ENCODE measurements around the gene FOSL1.

Gene FOSL1

GRCh38 chr11:65900125-65900898 lies at the start of gene FOSL1:
Gene FOSL1, minus strand, starts transcription at chr11:65900388. Its CDS starts 49 bp downstream, at chr11:65900339.
- peak; percentile 83 to 94 (median 88) for DNase-seq

GRCh38 chr11:65947603-65948125 lies 47.5 kb upstream of the FOSL1 start:
- no peak for DNase-seq

- DNase-seq = no peak
These were observed 46.9 kb upstream of the FOSL1 start for GRCh38 chr11:65947133-65947532.

GRCh38 chr11:65946655-65947054 lies 46.5 kb upstream of the FOSL1 start:
- DNase-seq = no peak

- DNase-seq = no peak
These were observed 45.9 kb upstream of the FOSL1 start for GRCh38 chr11:65945941-65946558.

- DNase-seq = no peak
These were observed 45.3 kb upstream of the FOSL1 start, which contains the start of gene TSGA10IP for GRCh38 chr11:65945430-65945911. Gene TSGA10IP, plus strand, starts transcription at chr11:65945480. Its CDS starts 196 bp downstream, at chr11:65945676.

GRCh38 chr11:65944767-65945166 lies 44.6 kb upstream of the FOSL1 start:
- no peak for DNase-seq

- DNase-seq = no peak
These were observed 44.0 kb upstream of the FOSL1 start for GRCh38 chr11:65944191-65944590.

- no peak for DNase-seq
These were observed 42.3 kb upstream of the FOSL1 start for GRCh38 chr11:65942531-65942930.

- DNase-seq = no peak
These were observed 41.6 kb upstream of the FOSL1 start for GRCh38 chr11:65941720-65942310.

- no peak for DNase-seq
These were observed 37.6 kb upstream of the FOSL1 start for GRCh38 chr11:65937766-65938165.

GRCh38 chr11:65934014-65934413 lies 33.8 kb upstream of the FOSL1 start:
- no peak for DNase-seq

GRCh38 chr11:65932558-65932919 lies 32.4 kb upstream of the FOSL1 start:
- DNase-seq = peak in 1 of 6 experiments; percentile 5

GRCh38 chr11:65931773-65932557 lies 31.8 kb upstream of the FOSL1 start:
- DNase-seq = no peak

GRCh38 chr11:65928667-65929066 lies 28.5 kb upstream of the FOSL1 start:
- no peak for DNase-seq

GRCh38 chr11:65927904-65928397 lies 27.8 kb upstream of the FOSL1 start:
- peak; percentile 52 to 81 (median 76) for DNase-seq

GRCh38 chr11:65925397-65925796 lies 25.2 kb upstream of the FOSL1 start:
- DNase-seq = no peak

- DNase-seq = no peak
These were observed 22.4 kb upstream of the FOSL1 start for GRCh38 chr11:65922565-65922964.

GRCh38 chr11:65921876-65922275 lies 21.7 kb upstream of the FOSL1 start:
- no peak for DNase-seq

GRCh38 chr11:65921033-65921555 lies 20.9 kb upstream of the FOSL1 start:
- DNase-seq = no peak

- DNase-seq = no peak
These were observed 20.2 kb upstream of the FOSL1 start for GRCh38 chr11:65920372-65920802.
